ENCODE measurements around the gene DOHH. TPM values are rescaled to one million over a fixed set of nuclear protein-coding genes. Genes with fewer than 3 reads are reported as not detected.

The DOHH gene
- total RNA-seq, 1 experiment from 2014 or later, result 19.1 TPM

Other genes with a start within 250 kb of the DOHH start
- gene NFIC, start 134.1 kb downstream of the DOHH start, total RNA-seq (2014; rRNA removed; shearing (Covaris generic); ENCODE audit: low replicate concordance), result 0.06 and 4.6 TPM in 2 replicates
- gene SMIM24, start 20.1 kb downstream of the DOHH start, total RNA-seq (2014; rRNA removed; shearing (Covaris generic); ENCODE audit: low replicate concordance), result not detected in 2 replicates
- gene SMIM44, start 17.2 kb downstream of the DOHH start, total RNA-seq (2014; rRNA removed; shearing (Covaris generic); ENCODE audit: low replicate concordance), result not detected in 2 replicates
- gene FZR1, start 5.6 kb upstream of the DOHH start, total RNA-seq (2014; rRNA removed; shearing (Covaris generic); ENCODE audit: low replicate concordance), result 23.0 and 46.7 TPM in 2 replicates
- not detected in 2 replicates for gene TEKTIP1, start 38.5 kb upstream of the DOHH start, total RNA-seq (2014; rRNA removed; shearing (Covaris generic); ENCODE audit: low replicate concordance)
- gene MFSD12, start 56.9 kb upstream of the DOHH start, total RNA-seq (2014; rRNA removed; shearing (Covaris generic); ENCODE audit: low replicate concordance), result 98.9 and 131 TPM in 2 replicates
- 142 and 164 TPM in 2 replicates for gene HMG20B, start 72.3 kb upstream of the DOHH start, total RNA-seq (2014; rRNA removed; shearing (Covaris generic); ENCODE audit: low replicate concordance)
- gene GIPC3, start 84.8 kb upstream of the DOHH start, total RNA-seq (2014; rRNA removed; shearing (Covaris generic); ENCODE audit: low replicate concordance), result not detected in 2 replicates
- 0.98 TPM in 1 of 2 replicates, not detected in the other for gene TBXA2R, start 106.2 kb upstream of the DOHH start, total RNA-seq (2014; rRNA removed; shearing (Covaris generic); ENCODE audit: low replicate concordance)
- 19.8 and 29.5 TPM in 2 replicates for gene CACTIN, start 126.1 kb upstream of the DOHH start, total RNA-seq (2014; rRNA removed; shearing (Covaris generic); ENCODE audit: low replicate concordance)
- 2.3 and 6.4 TPM in 2 replicates for gene PIP5K1C, start 199.8 kb upstream of the DOHH start, total RNA-seq (2014; rRNA removed; shearing (Covaris generic); ENCODE audit: low replicate concordance)
- gene TJP3, start 207.7 kb upstream of the DOHH start, total RNA-seq (2014; rRNA removed; shearing (Covaris generic); ENCODE audit: low replicate concordance), result 2.7 and 5.0 TPM in 2 replicates

Data from Caki2 (cell line).